Natural killer cell (primary cell): ENCODE data around the gene NOL6. TPM values are rescaled to one million over a fixed set of nuclear protein-coding genes. Genes with fewer than 3 reads are reported as not detected.

Source experiments
- ATAC-seq, 3 donors: fragments of 150-1000 bp in 2 of 3; fragments of 200-7000 bp in 1 of 3; cut with Tn5 transposase; 1 replicate in 1 of 3; 2 replicates in 2 of 3; pipeline ENCODE4 v1.10.0; 2021; ENCODE audit warnings: mild to moderate bottlenecking in 2 of 3, moderate library complexity in 2 of 3
- DNase-seq, 2 donors: peaks; one replicate each; pipeline versions ENCODE4 v3.0.0 to v3.0.0-alpha.2; 2013 to 2021; ENCODE audit warnings: mixed read lengths in 1 of 2
- H3K27ac ChIP-seq: one replicate; pipeline ENCODE4 v1.5.1; 2013; ENCODE audit warnings: mild to moderate bottlenecking, low read length
- H3K27me3 ChIP-seq: one replicate; pipeline ENCODE4 v1.6.1; 2013; ENCODE audit warnings: low read length; ENCODE audit not compliant: control insufficient read depth, insufficient read depth
- H3K36me3 ChIP-seq: one replicate; pipeline ENCODE4 v1.6.1; 2013; ENCODE audit warnings: low read length; ENCODE audit not compliant: control insufficient read depth, insufficient read depth
- H3K4me1 ChIP-seq: one replicate; pipeline ENCODE4 v1.6.1; 2013; ENCODE audit warnings: low read length; ENCODE audit not compliant: control insufficient read depth, insufficient read depth
- H3K4me3 ChIP-seq: one replicate; pipeline ENCODE4 v1.5.1; 2013; ENCODE audit warnings: low read length
- H3K9me3 ChIP-seq: one replicate; pipeline ENCODE4 v1.6.1; 2013; ENCODE audit warnings: low read length; ENCODE audit not compliant: control insufficient read depth, insufficient read depth
- H3K27ac Mint-ChIP-seq, 2 donors: one replicate each; pipeline ENCODE4 v1.8.0; 2022; ENCODE audit warnings: mild to moderate bottlenecking in 2 of 2, mixed read lengths in 2 of 2, moderate library complexity in 1 of 2
- H3K27me3 Mint-ChIP-seq, 2 donors: one replicate each; pipeline ENCODE4 v1.8.0; 2022; ENCODE audit warnings: low read depth in 2 of 2, mixed read lengths in 2 of 2
- H3K36me3 Mint-ChIP-seq: one replicate; pipeline ENCODE4 v1.8.0; 2022; ENCODE audit warnings: mixed read lengths
- H3K4me1 Mint-ChIP-seq, 2 donors: one replicate each; pipeline ENCODE4 v1.8.0; 2022; ENCODE audit warnings: mixed read lengths in 2 of 2
- H3K4me3 Mint-ChIP-seq: one replicate; pipeline ENCODE4 v1.8.0; 2022; ENCODE audit warnings: mild to moderate bottlenecking, moderate library complexity, mixed read lengths
- H3K9me3 Mint-ChIP-seq, 2 donors: one replicate each; pipeline ENCODE4 v1.8.0; 2022; ENCODE audit warnings: mixed read lengths in 2 of 2
- WGBS: methylation state at CpG from one replicate; pipeline ENCODE4 v1.1.7; 2013; ENCODE audit warnings: missing lambda C conversion rate; ENCODE audit not compliant: insufficient coverage; 5-methylcytosine and 5-hydroxymethylcytosine counted together
- intact Hi-C: fragments of 100-400 bp; cut with micrococcal nuclease; formaldehyde crosslinking; loops from one replicate; pipeline ENCODE4 v1.14.2; 2022
- total RNA-seq, 4 donors: library from RNA; stranded (reverse); fragments of 120-200 nt in 1 of 4; gene quantifications; one replicate each; pipeline versions ENCODE4 v1.2.3 to v1.2.4, GENCODE V29; 2013 to 2022
- TF ChIP-seq, protein P1 (sequence below): fragments of 200-600 bp; IDR thresholded peaks from one replicate; pipeline ENCODE4 v1.8.0; 2022; ENCODE audit warnings: antibody characterized with exemption

NOL6 gene
- total RNA-seq, 3 donors from 2014 or later (not counting 1 experiment from before 2014, with no cell fraction given) = 34.2 to 42.2 (median 38.2) TPM

DNA sequence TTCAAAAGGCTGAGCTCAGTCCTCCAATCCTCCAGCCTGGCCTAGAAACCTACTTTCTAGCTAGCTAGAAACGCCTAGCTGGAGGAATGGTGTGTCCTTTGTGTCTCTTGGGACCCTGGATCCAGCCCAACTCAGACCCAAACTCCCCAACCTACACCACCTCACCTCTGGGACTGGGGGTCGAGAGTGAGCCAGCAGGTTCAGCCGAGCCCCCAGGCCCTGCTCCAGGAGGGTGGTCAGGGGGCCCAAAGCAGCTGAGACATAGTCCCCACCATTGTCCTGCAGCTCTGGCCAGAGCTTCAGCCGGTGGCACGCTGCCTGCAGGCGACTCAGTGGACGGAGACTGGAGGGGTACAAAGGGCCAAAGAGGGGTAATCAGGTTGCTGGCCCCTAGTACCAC lies 6.2 kb downstream of the NOL6 start:
- H3K4me1 ChIP-seq = peaks cover 1% of the 10 kb centered on the region
- no peaks in the 10 kb centered on the region for H3K27me3 ChIP-seq
- intact Hi-C loops = loop anchor here (2.0 to 10.0 kb wide), 2 partner anchors 63 to 93 kb away; partner anchors contain the start of gene AQP7
- 96% methylated on average over 7 of the region's 7 CpGs for WGBS
- H3K9me3 ChIP-seq = no peaks in the 10 kb centered on the region
- no peak overlapping the region for H3K4me3 ChIP-seq
- DNase-seq (peak in 1 of 2 donors; percentile 1), ATAC-seq (no peak)
- H3K36me3 Mint-ChIP-seq = peaks cover 8% of the 10 kb centered on the region
- H3K27ac ChIP-seq = no peak overlapping the region
- TF ChIP-seq, protein P1, sequence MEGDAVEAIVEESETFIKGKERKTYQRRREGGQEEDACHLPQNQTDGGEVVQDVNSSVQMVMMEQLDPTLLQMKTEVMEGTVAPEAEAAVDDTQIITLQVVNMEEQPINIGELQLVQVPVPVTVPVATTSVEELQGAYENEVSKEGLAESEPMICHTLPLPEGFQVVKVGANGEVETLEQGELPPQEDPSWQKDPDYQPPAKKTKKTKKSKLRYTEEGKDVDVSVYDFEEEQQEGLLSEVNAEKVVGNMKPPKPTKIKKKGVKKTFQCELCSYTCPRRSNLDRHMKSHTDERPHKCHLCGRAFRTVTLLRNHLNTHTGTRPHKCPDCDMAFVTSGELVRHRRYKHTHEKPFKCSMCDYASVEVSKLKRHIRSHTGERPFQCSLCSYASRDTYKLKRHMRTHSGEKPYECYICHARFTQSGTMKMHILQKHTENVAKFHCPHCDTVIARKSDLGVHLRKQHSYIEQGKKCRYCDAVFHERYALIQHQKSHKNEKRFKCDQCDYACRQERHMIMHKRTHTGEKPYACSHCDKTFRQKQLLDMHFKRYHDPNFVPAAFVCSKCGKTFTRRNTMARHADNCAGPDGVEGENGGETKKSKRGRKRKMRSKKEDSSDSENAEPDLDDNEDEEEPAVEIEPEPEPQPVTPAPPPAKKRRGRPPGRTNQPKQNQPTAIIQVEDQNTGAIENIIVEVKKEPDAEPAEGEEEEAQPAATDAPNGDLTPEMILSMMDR = no peak
- no peak overlapping the region for H3K4me3 Mint-ChIP-seq
- H3K27me3 Mint-ChIP-seq = no peaks in the 10 kb centered on the region
- H3K9me3 Mint-ChIP-seq = no peaks in the 10 kb centered on the region
- H3K27ac Mint-ChIP-seq = no peak overlapping the region
- H3K4me1 Mint-ChIP-seq = peaks cover 8 to 11% of the 10 kb centered on the region in 2 donors
- peaks cover 88% of the 10 kb centered on the region for H3K36me3 ChIP-seq

- no peaks in the 10 kb centered on the region for H3K4me1 ChIP-seq
- H3K9me3 ChIP-seq = no peaks in the 10 kb centered on the region
- no peak overlapping the region for H3K27ac Mint-ChIP-seq
- peak; percentile 58 to 83 for DNase-seq
- ATAC-seq = peak; percentile 73 to 93 (median 82)
- intact Hi-C loops = loop anchor here (1.0 to 10.0 kb wide), 3 partner anchors 62 to 180 kb away; partner anchors contain the start of gene AQP7
- peaks cover 6 to 8% of the 10 kb centered on the region in 2 donors for H3K4me1 Mint-ChIP-seq
- 86% methylated on average over 24 of the region's 24 CpGs for WGBS
- H3K27me3 ChIP-seq = no peaks in the 10 kb centered on the region
- peaks cover 7% of the 10 kb centered on the region for H3K36me3 Mint-ChIP-seq
- TF ChIP-seq, protein P1 = peak; percentile 91
- H3K27ac ChIP-seq = no peak overlapping the region
- no peaks in the 10 kb centered on the region for H3K9me3 Mint-ChIP-seq
- H3K36me3 ChIP-seq = peaks cover 92% of the 10 kb centered on the region
- no peaks in the 10 kb centered on the region for H3K27me3 Mint-ChIP-seq
- no peak overlapping the region for H3K4me3 ChIP-seq
- no peak overlapping the region for H3K4me3 Mint-ChIP-seq
These were observed 6.9 kb downstream of the NOL6 start for GRCh38 chr9:33466565-33467495.

DNA sequence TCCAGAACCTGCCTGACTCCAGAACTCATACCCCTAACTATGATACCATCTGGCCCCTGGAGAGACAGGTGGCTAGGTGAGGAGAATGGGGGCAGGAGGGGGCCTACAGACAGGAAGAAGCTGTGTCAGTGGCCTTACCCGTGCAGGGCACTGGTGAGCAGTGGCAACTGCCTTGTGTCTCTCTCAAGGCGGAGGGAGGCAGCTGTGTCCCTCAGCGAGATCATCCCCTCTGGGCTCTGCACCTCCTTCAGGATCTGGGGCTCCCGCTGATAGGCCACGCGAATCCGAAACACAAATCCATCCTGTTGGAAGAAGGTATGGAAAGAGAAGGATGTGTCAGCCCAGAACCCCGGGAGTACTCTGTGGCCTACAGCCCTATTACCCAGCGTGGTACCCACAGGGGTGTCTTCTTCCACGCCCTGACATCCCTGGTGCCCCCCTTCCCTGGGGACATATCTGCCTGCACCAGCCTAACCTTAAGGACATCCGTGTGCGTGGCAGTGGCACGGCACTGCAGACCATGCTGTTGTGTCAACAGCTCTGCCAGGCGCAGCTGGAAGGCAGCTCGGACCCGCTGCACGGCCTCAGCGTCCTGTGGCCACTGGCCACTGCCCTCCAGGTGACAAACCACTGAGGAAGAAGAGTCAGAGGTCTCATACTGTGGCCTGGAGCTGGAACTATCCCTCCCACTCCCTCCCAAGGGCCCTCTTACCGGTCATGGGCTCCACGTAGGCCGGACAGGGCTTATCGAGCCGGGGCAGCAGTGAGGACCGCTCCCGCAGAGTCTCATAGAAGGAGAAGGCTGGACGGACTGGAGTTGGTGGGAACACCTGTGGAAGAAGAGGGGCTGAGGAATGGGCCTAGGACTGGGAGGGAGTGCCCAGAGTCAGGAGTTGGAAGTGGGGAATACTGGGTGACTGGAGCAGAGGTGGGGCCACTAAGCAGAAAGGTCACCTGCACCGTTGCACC lies 7.8 kb downstream of the NOL6 start:
- Mint-ChIP-seq H3K27ac (no peak overlapping the region), H3K36me3 (no peaks in the 10 kb centered on the region), H3K4me3 (no peak overlapping the region), H3K9me3 (no peaks in the 10 kb centered on the region), H3K27me3 (no peaks in the 10 kb centered on the region), H3K4me1 (peaks cover 0 to 4% of the 10 kb centered on the region in 2 donors)
- Histone ChIP-seq H3K27me3 (no peaks in the 10 kb centered on the region), H3K27ac (no peak overlapping the region), H3K36me3 (peaks cover 87% of the 10 kb centered on the region), H3K4me3 (no peak overlapping the region), H3K4me1 (no peaks in the 10 kb centered on the region), H3K9me3 (no peaks in the 10 kb centered on the region)
- TF ChIP-seq, protein P1 = no peak
- ATAC-seq = peak in 1 of 3 donors; percentile 3
- intact Hi-C loops = loop anchor here (1.0 to 10.0 kb wide), 3 partner anchors 61 to 179 kb away; partner anchors contain the start of gene AQP7
- 96% methylated on average over 27 of the region's 27 CpGs for WGBS
- peak in 1 of 2 donors; percentile 7 for DNase-seq
